TTC549 (cell line): Measurements from ENCODE around the gene ATXN2.
"Not testable (repeated sequence)": the region's sequence is repeated elsewhere in the genome, so short reads cannot be mapped to it uniquely, and the experiment has no call there.

Experiments
- FAIRE-seq: peaks from 2 replicates; lab custom pipeline; 2012; peaks lifted over from hg19 to GRCh38; lab: Jason Lieb, UNC

Gene ATXN2

GRCh38 chr12:111599453-111600204 lies 514 bp upstream of the ATXN2 start:
- no peak for FAIRE-seq

GRCh38 chr12:111597831-111598636 lies 1.1 kb downstream of the ATXN2 start:
- FAIRE-seq: no peak

GRCh38 chr12:111596985-111597830 lies 1.9 kb downstream of the ATXN2 start:
- no peak for FAIRE-seq

GRCh38 chr12:111595341-111595835 lies 3.7 kb downstream of the ATXN2 start:
- not testable (repeated sequence) for FAIRE-seq

- FAIRE-seq: not testable (repeated sequence)
Measured at GRCh38 chr12:111591399-111592010, 7.6 kb downstream of the ATXN2 start.

- no peak for FAIRE-seq
Measured at GRCh38 chr12:111590552-111590951, 8.6 kb downstream of the ATXN2 start.

GRCh38 chr12:111589601-111590000 lies 9.5 kb downstream of the ATXN2 start:
- FAIRE-seq: no peak

GRCh38 chr12:111588010-111588409 lies 11.1 kb downstream of the ATXN2 start:
- no peak for FAIRE-seq

GRCh38 chr12:111586986-111587385 lies 12.1 kb downstream of the ATXN2 start:
- FAIRE-seq: no peak

GRCh38 chr12:111585690-111586089 lies 13.4 kb downstream of the ATXN2 start:
- FAIRE-seq: no peak

- FAIRE-seq: no peak
Measured at GRCh38 chr12:111584959-111585358, 14.2 kb downstream of the ATXN2 start.

GRCh38 chr12:111583506-111583905 lies 15.6 kb downstream of the ATXN2 start:
- not testable (repeated sequence) for FAIRE-seq

- FAIRE-seq: no peak
Measured at GRCh38 chr12:111582133-111582747, 16.9 kb downstream of the ATXN2 start.

- no peak for FAIRE-seq
Measured at GRCh38 chr12:111581434-111582132, 17.5 kb downstream of the ATXN2 start.

GRCh38 chr12:111580737-111581136 lies 18.4 kb downstream of the ATXN2 start:
- no peak for FAIRE-seq

- no peak for FAIRE-seq
Measured at GRCh38 chr12:111580119-111580425, 19.0 kb downstream of the ATXN2 start.

- FAIRE-seq: no peak
Measured at GRCh38 chr12:111578971-111579340, 20.2 kb downstream of the ATXN2 start.

GRCh38 chr12:111578276-111578970 lies 20.7 kb downstream of the ATXN2 start:
- FAIRE-seq: no peak

- no peak for FAIRE-seq
Measured at GRCh38 chr12:111574797-111575443, 24.2 kb downstream of the ATXN2 start.

- no peak for FAIRE-seq
Measured at GRCh38 chr12:111573476-111573875, 25.6 kb downstream of the ATXN2 start.
